HEK293T (cell line): ENCODE measurements around the gene RSPO4.

Experiments used
- ARNT ChIP-seq: fragments of 450-650 bp; IDR thresholded peaks from 2 replicates; pipeline ENCODE4 v1.6.1; 2017; ENCODE audit warnings: mild to moderate bottlenecking
- BHLHE40 ChIP-seq: fragments of 450-650 bp; IDR thresholded peaks from 2 replicates; pipeline ENCODE4 v1.6.1; 2016; ENCODE audit warnings: mild to moderate bottlenecking, moderate library complexity, borderline replicate concordance
- CTBP1 ChIP-seq: fragments of 450-650 bp; IDR thresholded peaks from 2 replicates; pipeline ENCODE4 v1.6.1; 2016; ENCODE audit warnings: borderline replicate concordance
- ELF4 ChIP-seq: fragments of 450-650 bp; IDR thresholded peaks from 2 replicates; pipeline ENCODE4 v1.6.1; 2017; ENCODE audit warnings: antibody characterized with exemption
- FOXA1 ChIP-seq: fragments of 450-650 bp; IDR thresholded peaks from 2 replicates; pipeline ENCODE4 v1.6.1; 2016; ENCODE audit warnings: mild to moderate bottlenecking
- FOXK2 ChIP-seq: fragments of 450-650 bp; IDR thresholded peaks from 2 replicates; pipeline ENCODE4 v1.6.1; 2016; ENCODE audit warnings: mild to moderate bottlenecking
- FOXM1 ChIP-seq: fragments of 450-650 bp; IDR thresholded peaks from 2 replicates; pipeline ENCODE4 v1.6.1; 2017; ENCODE audit warnings: mild to moderate bottlenecking, borderline replicate concordance
- L3MBTL2 ChIP-seq: fragments of 450-650 bp; conservative IDR thresholded peaks from 2 replicates; pipeline ENCODE4 v1.6.1; 2016; ENCODE audit warnings: mild to moderate bottlenecking
- LEF1 ChIP-seq: fragments of 450-650 bp; IDR thresholded peaks from 2 replicates; pipeline ENCODE4 v1.6.1; 2017; ENCODE audit warnings: mild to moderate bottlenecking, borderline replicate concordance
- NFRKB ChIP-seq: fragments of 450-650 bp; IDR thresholded peaks from 2 replicates; pipeline ENCODE4 v1.6.1; 2016; ENCODE audit warnings: mild to moderate bottlenecking, moderate library complexity

- TF ChIP-seq LEF1 = no peak
- no peak for TF ChIP-seq BHLHE40
- no peak for TF ChIP-seq NFRKB
- no peak for TF ChIP-seq FOXM1
- no peak for TF ChIP-seq FOXA1
- TF ChIP-seq ARNT = no peak
- no peak for TF ChIP-seq CTBP1
- no peak for TF ChIP-seq L3MBTL2
- no peak for TF ChIP-seq ELF4
- TF ChIP-seq FOXK2 = no peak
Observed at GRCh38 chr20:1019344-1019743, 17.2 kb upstream of the RSPO4 start.
